SK-N-SH treated with all-trans-retinoic acid at 6 μM for 48 hours (cell line): ENCODE data around the gene SKIC8.

Source experiments
- ARNTL ChIP-seq: fragments of 450-650 bp; formaldehyde crosslinking; IDR thresholded peaks from 2 replicates; pipeline ENCODE4 v1.5.0; 2020; ENCODE audit warnings: low read depth, mild to moderate bottlenecking, moderate library complexity, borderline replicate concordance
- PPARA ChIP-seq: fragments of 250-450 bp; sonication (Bioruptor Pico); IDR thresholded peaks from 2 replicates; pipeline ENCODE4 v1.5.0; 2020; ENCODE audit warnings: mild to moderate bottlenecking, borderline replicate concordance
- ZFP3 ChIP-seq: fragments of 250-450 bp; sonication (Bioruptor Pico); IDR thresholded peaks from 2 replicates; pipeline ENCODE4 v1.5.0; 2020; ENCODE audit warnings: mild to moderate bottlenecking, moderate library complexity
- TF ChIP-seq, protein P1 (sequence below): fragments of 250-450 bp; sonication (Bioruptor Pico); IDR thresholded peaks from 2 replicates; pipeline ENCODE4 v1.8.0; 2020; ENCODE audit warnings: mild to moderate bottlenecking, moderate library complexity, borderline replicate concordance

DNA sequence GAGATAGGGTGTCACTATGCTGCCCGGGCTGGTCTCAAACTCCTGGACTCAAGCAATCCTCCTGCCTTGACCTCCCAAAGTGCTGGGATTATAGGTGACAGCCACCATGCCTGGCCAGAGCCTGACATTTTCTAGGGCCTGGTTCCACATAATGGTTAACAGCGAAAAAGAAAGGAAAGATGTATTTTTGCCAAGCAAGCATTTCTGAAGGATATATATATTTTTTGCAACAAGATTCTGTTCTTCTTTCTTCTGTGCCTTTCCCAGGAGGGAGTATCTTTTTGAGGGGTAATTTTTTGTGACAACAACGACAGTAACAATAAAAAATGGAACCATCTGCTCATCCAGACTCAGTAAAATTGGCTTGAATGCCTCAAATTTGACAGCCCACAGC, 43.4 kb downstream of the SKIC8 start:
- TF ChIP-seq, protein P1, sequence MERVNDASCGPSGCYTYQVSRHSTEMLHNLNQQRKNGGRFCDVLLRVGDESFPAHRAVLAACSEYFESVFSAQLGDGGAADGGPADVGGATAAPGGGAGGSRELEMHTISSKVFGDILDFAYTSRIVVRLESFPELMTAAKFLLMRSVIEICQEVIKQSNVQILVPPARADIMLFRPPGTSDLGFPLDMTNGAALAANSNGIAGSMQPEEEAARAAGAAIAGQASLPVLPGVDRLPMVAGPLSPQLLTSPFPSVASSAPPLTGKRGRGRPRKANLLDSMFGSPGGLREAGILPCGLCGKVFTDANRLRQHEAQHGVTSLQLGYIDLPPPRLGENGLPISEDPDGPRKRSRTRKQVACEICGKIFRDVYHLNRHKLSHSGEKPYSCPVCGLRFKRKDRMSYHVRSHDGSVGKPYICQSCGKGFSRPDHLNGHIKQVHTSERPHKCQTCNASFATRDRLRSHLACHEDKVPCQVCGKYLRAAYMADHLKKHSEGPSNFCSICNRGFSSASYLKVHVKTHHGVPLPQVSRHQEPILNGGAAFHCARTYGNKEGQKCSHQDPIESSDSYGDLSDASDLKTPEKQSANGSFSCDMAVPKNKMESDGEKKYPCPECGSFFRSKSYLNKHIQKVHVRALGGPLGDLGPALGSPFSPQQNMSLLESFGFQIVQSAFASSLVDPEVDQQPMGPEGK, result no peak
- TF ChIP-seq PPARA (CRISPR knock-in tag), result no peak
- TF ChIP-seq ARNTL (CRISPR knock-in tag), result no peak
- TF ChIP-seq ZFP3 (CRISPR knock-in tag), result no peak
